HL-60 (cell line): ENCODE results near the gene DAPK3.

Source experiments
- GABPA ChIP-seq: IDR thresholded peaks from 2 replicates; pipeline ENCODE4 v1.6.1; 2012; ENCODE audit warnings: low read depth
- POLR2AphosphoS5 ChIP-seq: IDR thresholded peaks from 2 replicates; pipeline ENCODE4 v1.6.1; 2012; ENCODE audit warnings: low read depth
- SPI1 ChIP-seq: IDR thresholded peaks from 2 replicates; pipeline ENCODE4 v1.6.1; 2012; ENCODE audit warnings: low read depth, mild to moderate bottlenecking, borderline replicate concordance
- TF ChIP-seq, protein P1 (sequence below): IDR thresholded peaks from one replicate; pipeline ENCODE4 v1.5.1; 2011; ENCODE audit warnings: low read length, control low read depth, inconsistent platforms; ENCODE audit not compliant: insufficient read depth
- TF ChIP-seq, protein P2 (sequence below): IDR thresholded peaks from 2 replicates; pipeline ENCODE4 v1.6.1; 2012; ENCODE audit warnings: low read depth; ENCODE audit not compliant: insufficient replicate concordance

DNA sequence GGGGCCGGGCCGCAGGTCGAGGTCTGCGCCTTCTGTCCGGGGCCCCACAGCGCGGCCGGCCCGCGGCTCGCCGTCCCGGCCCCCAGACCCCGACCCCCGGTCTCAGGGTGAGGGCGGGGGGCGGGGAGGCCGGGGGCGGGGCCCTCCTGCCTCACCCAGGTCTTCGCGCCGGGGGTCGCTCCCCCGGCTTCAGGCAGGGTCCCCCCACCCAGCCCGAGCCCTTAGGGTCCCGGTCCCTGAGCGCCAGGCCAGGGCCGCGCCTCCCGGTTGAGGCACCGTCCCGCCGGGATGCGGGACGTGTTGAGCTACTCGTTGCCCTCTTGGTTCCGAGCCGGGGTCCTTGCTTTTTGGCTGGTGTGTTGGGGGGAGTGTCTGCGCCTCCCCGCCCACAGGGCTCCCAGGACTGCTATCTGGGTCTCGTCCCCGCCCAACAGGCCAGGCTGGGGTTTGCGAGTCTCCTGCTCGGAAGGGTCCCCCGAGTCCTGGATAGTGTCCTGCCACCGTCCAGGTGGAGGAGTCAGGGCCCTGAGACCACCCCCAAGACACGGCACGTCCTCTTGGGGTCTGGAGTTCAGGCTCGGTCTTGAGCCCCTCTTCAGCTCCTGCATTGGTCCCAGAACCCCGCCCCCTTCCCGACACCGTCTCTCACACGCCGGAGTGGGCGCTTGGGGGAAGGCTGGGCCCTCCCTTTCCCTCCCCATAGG lies 37.1 kb upstream of the DAPK3 start:
- TF ChIP-seq, protein P1, sequence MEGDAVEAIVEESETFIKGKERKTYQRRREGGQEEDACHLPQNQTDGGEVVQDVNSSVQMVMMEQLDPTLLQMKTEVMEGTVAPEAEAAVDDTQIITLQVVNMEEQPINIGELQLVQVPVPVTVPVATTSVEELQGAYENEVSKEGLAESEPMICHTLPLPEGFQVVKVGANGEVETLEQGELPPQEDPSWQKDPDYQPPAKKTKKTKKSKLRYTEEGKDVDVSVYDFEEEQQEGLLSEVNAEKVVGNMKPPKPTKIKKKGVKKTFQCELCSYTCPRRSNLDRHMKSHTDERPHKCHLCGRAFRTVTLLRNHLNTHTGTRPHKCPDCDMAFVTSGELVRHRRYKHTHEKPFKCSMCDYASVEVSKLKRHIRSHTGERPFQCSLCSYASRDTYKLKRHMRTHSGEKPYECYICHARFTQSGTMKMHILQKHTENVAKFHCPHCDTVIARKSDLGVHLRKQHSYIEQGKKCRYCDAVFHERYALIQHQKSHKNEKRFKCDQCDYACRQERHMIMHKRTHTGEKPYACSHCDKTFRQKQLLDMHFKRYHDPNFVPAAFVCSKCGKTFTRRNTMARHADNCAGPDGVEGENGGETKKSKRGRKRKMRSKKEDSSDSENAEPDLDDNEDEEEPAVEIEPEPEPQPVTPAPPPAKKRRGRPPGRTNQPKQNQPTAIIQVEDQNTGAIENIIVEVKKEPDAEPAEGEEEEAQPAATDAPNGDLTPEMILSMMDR, result no peak
- TF ChIP-seq POLR2AphosphoS5, result no peak
- TF ChIP-seq SPI1, result no peak
- TF ChIP-seq, protein P2, sequence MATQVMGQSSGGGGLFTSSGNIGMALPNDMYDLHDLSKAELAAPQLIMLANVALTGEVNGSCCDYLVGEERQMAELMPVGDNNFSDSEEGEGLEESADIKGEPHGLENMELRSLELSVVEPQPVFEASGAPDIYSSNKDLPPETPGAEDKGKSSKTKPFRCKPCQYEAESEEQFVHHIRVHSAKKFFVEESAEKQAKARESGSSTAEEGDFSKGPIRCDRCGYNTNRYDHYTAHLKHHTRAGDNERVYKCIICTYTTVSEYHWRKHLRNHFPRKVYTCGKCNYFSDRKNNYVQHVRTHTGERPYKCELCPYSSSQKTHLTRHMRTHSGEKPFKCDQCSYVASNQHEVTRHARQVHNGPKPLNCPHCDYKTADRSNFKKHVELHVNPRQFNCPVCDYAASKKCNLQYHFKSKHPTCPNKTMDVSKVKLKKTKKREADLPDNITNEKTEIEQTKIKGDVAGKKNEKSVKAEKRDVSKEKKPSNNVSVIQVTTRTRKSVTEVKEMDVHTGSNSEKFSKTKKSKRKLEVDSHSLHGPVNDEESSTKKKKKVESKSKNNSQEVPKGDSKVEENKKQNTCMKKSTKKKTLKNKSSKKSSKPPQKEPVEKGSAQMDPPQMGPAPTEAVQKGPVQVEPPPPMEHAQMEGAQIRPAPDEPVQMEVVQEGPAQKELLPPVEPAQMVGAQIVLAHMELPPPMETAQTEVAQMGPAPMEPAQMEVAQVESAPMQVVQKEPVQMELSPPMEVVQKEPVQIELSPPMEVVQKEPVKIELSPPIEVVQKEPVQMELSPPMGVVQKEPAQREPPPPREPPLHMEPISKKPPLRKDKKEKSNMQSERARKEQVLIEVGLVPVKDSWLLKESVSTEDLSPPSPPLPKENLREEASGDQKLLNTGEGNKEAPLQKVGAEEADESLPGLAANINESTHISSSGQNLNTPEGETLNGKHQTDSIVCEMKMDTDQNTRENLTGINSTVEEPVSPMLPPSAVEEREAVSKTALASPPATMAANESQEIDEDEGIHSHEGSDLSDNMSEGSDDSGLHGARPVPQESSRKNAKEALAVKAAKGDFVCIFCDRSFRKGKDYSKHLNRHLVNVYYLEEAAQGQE, result no peak
- TF ChIP-seq GABPA, result no peak
